Measurements from ENCODE around the gene KRTCAP2. TPM values are rescaled to one million over a fixed set of nuclear protein-coding genes. Genes with fewer than 3 reads are reported as not detected.
"Not testable (repeated sequence)": the region's sequence is repeated elsewhere in the genome, so short reads cannot be mapped to it uniquely, and the experiment has no call there.

The KRTCAP2 gene
- total and polyA plus RNA-seq, 2 experiments from 2014 or later = 191 to 440 TPM

GRCh38 chr1:155160128-155160527, 13.0 kb downstream of the KRTCAP2 start:
- H2AFZ ChIP-seq = no peak overlapping the region
- no peak for DNase-seq (ENCODE audit: low spot score)
- no peaks in the 10 kb centered on the region for H3K27me3 ChIP-seq
- H3K36me3 ChIP-seq (replicated peaks; ENCODE audit: insufficient read depth, low read depth) = no peaks in the 10 kb centered on the region
- no peak overlapping the region for H3K4me2 ChIP-seq
- H3K79me2 ChIP-seq = no peaks in the 10 kb centered on the region
- no peaks in the 10 kb centered on the region for H3K4me1 ChIP-seq (ENCODE audit: insufficient read depth)
- no peak overlapping the region for H3K27ac ChIP-seq
- H3K9me2 ChIP-seq (replicated peaks; ENCODE audit: insufficient read depth) = no peaks in the 10 kb centered on the region
- no peaks in the 10 kb centered on the region for H3K9me3 ChIP-seq (ENCODE audit: low read depth)
- TF ChIP-seq CTCF (IDR thresholded peaks at IDR 0.05; ENCODE audit: poor library complexity) (no peak), EZH2phosphoT487 (IDR thresholded peaks at IDR 0.05; ENCODE audit: low read depth, severe bottlenecking, unreplicated experiment) (no peak), EZH2 (IDR thresholded peaks at IDR 0.05; ENCODE audit: borderline replicate concordance) (no peak)
- no peak overlapping the region for H3K4me3 ChIP-seq
- 87% methylated on average over 8 of the region's 8 CpGs for WGBS (ENCODE audit: low lambda C conversion rate, missing lambda C conversion rate)
- no peaks in the 10 kb centered on the region for H4K20me1 ChIP-seq (ENCODE audit: insufficient read depth, poor library complexity, severe bottlenecking)

GRCh38 chr1:155158991-155159390, 14.1 kb downstream of the KRTCAP2 start:
- H3K4me3 ChIP-seq = no peak overlapping the region
- no peaks in the 10 kb centered on the region for H3K27me3 ChIP-seq
- no peak overlapping the region for H3K4me2 ChIP-seq
- H4K20me1 ChIP-seq (ENCODE audit: insufficient read depth, poor library complexity, severe bottlenecking) = no peaks in the 10 kb centered on the region
- no peaks in the 10 kb centered on the region for H3K4me1 ChIP-seq (ENCODE audit: insufficient read depth)
- H3K79me2 ChIP-seq = no peaks in the 10 kb centered on the region
- H3K9me3 ChIP-seq (ENCODE audit: low read depth) = no peaks in the 10 kb centered on the region
- WGBS (ENCODE audit: low lambda C conversion rate, missing lambda C conversion rate) = 64% methylated on average over 1 of the region's 1 CpG
- no peaks in the 10 kb centered on the region for H3K36me3 ChIP-seq (replicated peaks; ENCODE audit: insufficient read depth, low read depth)
- no peak overlapping the region for H3K27ac ChIP-seq
- DNase-seq (ENCODE audit: low spot score) = no peak
- no peak overlapping the region for H2AFZ ChIP-seq
- H3K9me2 ChIP-seq (replicated peaks; ENCODE audit: insufficient read depth) = no peaks in the 10 kb centered on the region
- TF ChIP-seq EZH2 (IDR thresholded peaks at IDR 0.05; ENCODE audit: borderline replicate concordance) (no peak), CTCF (IDR thresholded peaks at IDR 0.05; ENCODE audit: poor library complexity) (no peak), EZH2phosphoT487 (IDR thresholded peaks at IDR 0.05; ENCODE audit: low read depth, severe bottlenecking, unreplicated experiment) (no peak)

- H3K9me2 ChIP-seq (replicated peaks; ENCODE audit: insufficient read depth); DNase-seq (ENCODE audit: low spot score); H3K4me1 ChIP-seq (ENCODE audit: insufficient read depth); H4K20me1 ChIP-seq (ENCODE audit: insufficient read depth, poor library complexity, severe bottlenecking); H2AFZ ChIP-seq; H3K79me2 ChIP-seq; H3K36me3 ChIP-seq (replicated peaks; ENCODE audit: insufficient read depth, low read depth); H3K9me3 ChIP-seq (ENCODE audit: low read depth); H3K4me3 ChIP-seq; H3K4me2 ChIP-seq; H3K27ac ChIP-seq; H3K27me3 ChIP-seq: not testable (repeated sequence)
- WGBS (ENCODE audit: low lambda C conversion rate, missing lambda C conversion rate) = 61% methylated on average over 3 of the region's 3 CpGs
Observed at GRCh38 chr1:155155996-155156643, 17.0 kb downstream of the KRTCAP2 start.

- Histone ChIP-seq H3K9me3 (ENCODE audit: low read depth) (no peaks in the 10 kb centered on the region), H3K4me1 (ENCODE audit: insufficient read depth) (no peaks in the 10 kb centered on the region), H3K36me3 (replicated peaks; ENCODE audit: insufficient read depth, low read depth) (no peaks in the 10 kb centered on the region), H3K9me2 (replicated peaks; ENCODE audit: insufficient read depth) (no peaks in the 10 kb centered on the region), H3K27ac (no peak overlapping the region), H4K20me1 (ENCODE audit: insufficient read depth, poor library complexity, severe bottlenecking) (no peaks in the 10 kb centered on the region), H2AFZ (no peak overlapping the region), H3K4me2 (no peak overlapping the region), H3K79me2 (no peaks in the 10 kb centered on the region), H3K27me3 (no peaks in the 10 kb centered on the region), H3K4me3 (no peak overlapping the region)
- no peak for DNase-seq (ENCODE audit: low spot score)
- 79% methylated on average over 3 of the region's 3 CpGs for WGBS (ENCODE audit: low lambda C conversion rate, missing lambda C conversion rate)
- TF ChIP-seq CTCF (IDR thresholded peaks at IDR 0.05; ENCODE audit: poor library complexity) = no peak
- no peak for TF ChIP-seq EZH2phosphoT487 (IDR thresholded peaks at IDR 0.05; ENCODE audit: low read depth, severe bottlenecking, unreplicated experiment)
- no peak for TF ChIP-seq EZH2 (IDR thresholded peaks at IDR 0.05; ENCODE audit: borderline replicate concordance)
Observed at GRCh38 chr1:155145491-155145890, 27.6 kb downstream of the KRTCAP2 start.

Measured in hepatocyte (in vitro differentiated cells).